NOMO-1 treated with DMSO at 0.1 percent for 48 hours (cell line): ENCODE measurements around the gene TARS2.

Experiments used
- DNase-seq: peaks from one replicate; lab custom pipeline; 2025; ENCODE audit not compliant: unreplicated experiment; lab: John Stamatoyannopoulos, UW

Gene TARS2

DNA sequence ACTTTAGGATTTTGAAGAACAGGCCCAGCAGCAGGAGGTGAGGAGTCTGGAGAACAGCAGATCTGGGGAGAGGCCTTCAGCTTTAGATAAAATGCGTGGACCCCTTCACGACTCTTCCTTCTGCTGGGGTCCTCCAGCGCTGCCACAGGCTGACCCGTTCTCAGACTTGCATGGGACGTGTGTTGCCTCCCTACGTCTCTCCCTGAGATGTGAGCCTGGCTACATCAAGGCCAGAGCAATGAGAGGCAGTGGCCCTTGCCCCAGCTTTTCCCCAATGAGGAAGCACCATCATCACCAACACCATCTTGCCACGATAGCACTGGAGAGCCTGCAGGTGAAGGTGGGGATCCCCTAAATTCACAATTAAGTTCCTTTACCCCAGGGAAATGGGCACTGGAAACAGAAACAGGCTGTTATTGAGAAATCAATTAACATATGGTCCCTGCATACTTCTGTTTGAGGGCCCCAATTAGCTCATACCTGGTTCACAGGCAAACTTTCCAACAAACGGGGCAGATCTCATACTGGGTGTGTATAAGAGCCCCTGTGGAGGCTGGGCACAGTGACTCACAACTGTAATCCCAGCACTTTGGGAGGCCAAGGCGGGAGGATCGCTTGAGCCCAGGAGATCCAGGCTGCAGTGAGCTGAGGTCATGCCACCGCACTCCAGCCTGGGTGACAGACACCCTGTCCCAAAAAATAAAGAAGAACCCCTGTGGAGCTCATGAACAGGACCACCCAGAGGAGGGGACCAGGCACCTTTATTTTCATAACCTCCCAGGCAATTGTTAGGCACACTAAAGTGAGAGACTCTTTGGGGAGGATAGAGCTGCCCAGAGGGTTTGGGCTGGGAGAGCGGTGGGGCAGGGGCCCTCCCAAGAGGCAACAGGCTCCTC, 49.9 kb downstream of the TARS2 start:
- DNase-seq, result no peak

DNA sequence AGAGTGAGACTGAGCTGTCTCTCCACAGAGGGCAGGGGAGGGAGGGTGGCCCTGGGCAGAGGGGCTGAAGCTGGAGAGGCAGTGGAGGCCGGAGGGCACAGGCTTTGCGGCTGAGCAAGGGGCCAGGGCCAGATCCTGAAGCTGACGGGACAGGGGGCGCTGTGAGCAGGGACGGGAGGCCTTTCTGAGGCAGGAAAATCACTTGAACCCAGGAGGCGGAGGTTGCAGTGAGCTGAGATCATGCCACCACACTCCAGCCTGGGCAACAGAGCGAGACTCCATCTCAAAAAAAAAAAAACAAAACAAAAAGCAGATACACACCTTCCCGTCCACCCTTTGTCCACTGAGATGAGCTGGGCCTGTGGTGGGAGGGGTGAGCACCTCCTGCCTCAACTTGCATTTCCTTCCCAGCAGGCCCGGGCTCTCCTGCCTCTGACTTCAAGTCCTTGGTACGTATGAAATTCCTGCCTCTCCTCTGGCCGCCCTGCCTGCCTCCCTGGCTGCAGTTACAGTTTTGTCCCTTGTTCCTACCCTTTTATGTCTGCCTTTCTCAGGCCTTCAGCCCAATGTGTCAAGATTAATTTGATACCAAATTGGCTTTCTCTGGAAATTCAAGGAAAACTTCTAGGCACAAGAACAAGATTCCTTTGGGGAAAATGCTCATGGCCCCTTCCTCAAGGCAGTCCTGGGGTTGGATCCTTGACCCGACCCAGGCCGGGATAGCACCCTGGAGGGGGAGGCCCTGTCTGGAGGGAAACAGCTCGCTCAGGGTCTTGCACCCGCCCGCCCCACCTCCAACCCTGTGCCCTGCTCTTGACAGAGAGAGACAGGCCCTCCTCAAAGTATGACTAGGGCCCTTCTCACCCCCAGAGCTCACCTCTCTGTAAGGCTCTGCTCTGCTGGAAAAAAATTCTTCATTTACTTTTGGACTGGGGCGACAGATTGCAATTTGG, 50.8 kb downstream of the TARS2 start:
- no peak for DNase-seq

- no peak for DNase-seq
Observed at GRCh38 chr1:150543500-150544143, 56.4 kb downstream of the TARS2 start.

DNA sequence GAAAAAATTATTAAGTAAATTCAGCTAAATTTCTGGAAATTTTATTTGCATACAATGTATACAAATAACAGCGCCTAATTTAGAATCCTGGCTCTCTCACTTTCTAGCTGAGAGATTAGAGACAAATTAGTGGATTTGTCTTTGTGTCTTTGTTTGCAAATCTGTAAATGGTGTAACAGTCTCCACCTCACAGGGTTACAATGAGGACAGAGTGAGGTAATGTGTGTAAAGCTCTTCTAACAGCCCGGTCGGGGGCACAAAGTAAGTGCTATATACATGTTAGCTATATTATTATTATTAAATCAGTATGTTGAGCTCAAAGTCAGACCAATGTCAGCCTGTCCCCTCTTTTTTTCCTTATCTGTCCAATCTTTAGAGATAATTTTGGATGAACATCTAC, 57.0 kb downstream of the TARS2 start:
- DNase-seq, result no peak

GRCh38 chr1:150545486-150546032, 58.3 kb downstream of the TARS2 start:
- DNase-seq, result no peak

DNA sequence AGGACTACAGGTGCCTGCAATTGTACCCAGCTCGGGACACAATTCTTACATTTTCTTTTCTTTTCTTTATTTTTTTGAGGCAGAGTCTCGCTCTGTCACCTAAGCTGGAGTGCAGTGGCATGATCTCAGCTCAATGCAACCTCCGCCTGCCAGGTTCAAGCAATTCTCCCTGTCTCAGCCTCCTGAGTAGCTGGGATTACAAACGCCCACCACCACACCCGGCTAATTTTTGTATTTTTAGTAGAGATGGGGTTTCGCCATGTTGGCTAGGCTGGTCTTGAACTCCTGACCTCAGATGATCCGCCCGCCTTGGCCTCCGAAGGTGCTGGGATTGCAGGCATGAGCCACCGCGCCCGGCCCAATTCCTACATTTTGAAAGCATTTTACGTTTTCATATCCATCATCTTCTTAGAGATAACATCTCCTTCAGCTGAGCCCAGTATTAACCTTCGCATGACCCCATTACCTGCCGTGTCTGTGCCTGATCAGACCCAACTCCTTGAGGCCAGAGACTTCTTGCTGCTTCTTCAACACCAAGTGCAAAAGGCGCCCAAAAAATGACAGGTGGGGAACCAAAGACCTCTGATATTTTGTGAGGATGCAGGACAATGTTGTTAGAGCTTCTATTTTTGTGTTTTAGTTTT, 59.2 kb downstream of the TARS2 start:
- no peak for DNase-seq

GRCh38 chr1:150548324-150548631, 61.1 kb downstream of the TARS2 start:
- no peak for DNase-seq

GRCh38 chr1:150548632-150549495, 61.6 kb downstream of the TARS2 start, which contains the start of gene ADAMTSL4:
Gene ADAMTSL4, plus strand, starts transcription at chr1:150549408. Its CDS starts 2,881 bp downstream, at chr1:150552289.
- DNase-seq, result peak; percentile 65

DNA sequence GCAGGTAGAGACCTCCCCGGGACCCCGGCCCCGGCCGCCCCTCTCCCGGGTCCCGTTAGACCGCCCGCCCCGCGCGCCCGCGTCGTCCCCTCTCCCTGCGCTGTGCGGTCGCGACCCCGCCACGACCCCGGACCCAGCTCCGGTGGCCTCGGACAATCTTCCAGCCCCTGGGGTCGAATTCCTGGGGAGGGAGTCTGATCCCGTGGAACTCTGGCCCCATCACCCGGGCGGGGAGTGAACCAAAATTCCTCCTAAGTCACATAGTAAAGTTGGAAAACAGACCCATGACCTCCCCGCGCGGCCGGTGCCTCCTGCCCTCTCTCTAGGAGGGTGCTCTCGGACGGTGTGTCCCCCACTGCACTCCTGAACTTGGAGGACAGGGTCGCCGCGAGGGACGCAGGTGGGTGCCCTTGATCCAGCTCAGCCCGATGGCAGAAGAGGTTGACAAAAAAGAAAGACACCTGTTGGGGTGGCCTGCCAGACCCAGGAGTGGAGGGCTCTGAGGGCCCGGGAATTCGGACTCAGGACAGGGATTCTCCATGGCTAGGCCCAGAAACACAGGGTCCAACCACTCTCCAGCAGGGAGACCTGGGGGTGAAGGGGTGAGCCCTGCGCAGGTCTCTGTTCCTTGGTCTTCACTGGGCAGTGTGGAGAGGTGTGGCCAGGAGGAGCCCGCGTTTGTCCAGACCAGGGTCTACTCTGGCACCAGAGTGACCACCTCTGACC, 62.4 kb downstream of the TARS2 start:
- peak; percentile 7 for DNase-seq

- DNase-seq, result no peak
Observed at GRCh38 chr1:150550222-150551050, 63.2 kb downstream of the TARS2 start.

DNA sequence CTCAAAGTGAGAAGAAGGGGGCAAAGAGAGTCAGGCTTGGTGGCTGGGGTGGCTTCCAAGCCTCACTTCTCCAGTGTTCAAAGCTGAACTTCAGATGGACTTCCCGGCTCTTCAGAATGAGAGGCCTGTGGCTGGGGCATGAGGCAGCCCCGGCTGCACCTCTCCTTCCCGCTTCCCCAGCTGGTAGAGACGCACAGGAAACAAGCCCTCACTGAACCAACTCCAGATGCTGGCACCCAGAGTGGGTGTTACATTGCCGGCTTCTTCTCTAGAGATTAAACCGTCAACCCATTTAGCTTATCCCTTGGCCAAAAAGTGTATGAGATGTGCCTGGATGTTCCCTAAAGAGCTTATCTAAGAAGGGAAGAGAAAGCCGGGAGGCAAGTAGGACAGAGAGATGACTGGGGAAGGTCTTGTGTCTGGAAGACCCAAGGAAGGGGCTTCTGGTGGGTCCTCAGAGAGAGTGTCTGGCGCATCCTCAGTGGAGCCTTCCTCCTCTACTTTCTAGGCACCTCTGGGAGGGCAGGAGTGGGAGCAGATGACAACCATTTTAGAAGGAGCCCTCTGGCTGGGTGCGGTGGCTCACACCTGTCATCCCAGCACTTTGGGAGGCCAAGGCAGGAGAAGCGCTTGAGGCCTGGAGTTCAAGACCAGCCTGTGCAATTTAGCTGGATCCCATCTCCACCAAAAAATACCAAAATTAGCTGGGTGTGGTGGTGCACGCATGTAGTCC, 64.0 kb downstream of the TARS2 start:
- DNase-seq, result no peak

DNA sequence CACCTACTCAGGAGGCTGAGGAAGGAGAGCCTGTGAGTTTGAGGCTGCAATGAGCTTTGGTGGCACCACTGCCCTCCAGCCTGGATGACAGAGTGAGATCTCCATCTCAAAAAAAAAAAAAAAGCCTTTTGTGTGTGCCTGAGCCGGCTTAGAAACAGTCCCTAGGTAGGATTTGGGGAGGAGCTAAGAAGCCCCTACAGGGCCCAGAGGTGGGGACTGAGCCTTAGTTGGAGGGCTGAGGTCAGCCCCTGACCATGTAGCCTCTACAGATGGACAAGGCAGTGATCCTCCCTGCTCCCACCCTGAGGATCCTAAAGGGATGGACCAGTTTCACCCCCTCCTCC, 64.5 kb downstream of the TARS2 start:
- no peak for DNase-seq

GRCh38 chr1:150552128-150552910, 65.1 kb downstream of the TARS2 start:
- DNase-seq, result peak; percentile 93

DNA sequence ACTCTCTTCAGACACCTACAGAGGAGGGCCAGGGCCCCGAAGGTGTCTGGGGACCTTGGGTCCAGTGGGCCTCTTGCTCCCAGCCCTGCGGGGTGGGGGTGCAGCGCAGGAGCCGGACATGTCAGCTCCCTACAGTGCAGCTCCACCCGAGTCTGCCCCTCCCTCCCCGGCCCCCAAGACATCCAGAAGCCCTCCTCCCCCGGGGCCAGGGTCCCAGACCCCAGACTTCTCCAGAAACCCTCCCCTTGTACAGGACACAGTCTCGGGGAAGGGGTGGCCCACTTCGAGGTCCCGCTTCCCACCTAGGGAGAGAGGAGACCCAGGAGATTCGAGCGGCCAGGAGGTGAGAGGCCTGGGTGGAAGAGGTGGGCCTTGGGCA, 65.7 kb downstream of the TARS2 start:
- DNase-seq, result no peak

GRCh38 chr1:150553392-150554085, 66.3 kb downstream of the TARS2 start:
- DNase-seq, result no peak

GRCh38 chr1:150554086-150554452, 66.8 kb downstream of the TARS2 start:
- DNase-seq, result no peak
